Measurements from ENCODE around the gene CFAP74.

Gene CFAP74

DNA sequence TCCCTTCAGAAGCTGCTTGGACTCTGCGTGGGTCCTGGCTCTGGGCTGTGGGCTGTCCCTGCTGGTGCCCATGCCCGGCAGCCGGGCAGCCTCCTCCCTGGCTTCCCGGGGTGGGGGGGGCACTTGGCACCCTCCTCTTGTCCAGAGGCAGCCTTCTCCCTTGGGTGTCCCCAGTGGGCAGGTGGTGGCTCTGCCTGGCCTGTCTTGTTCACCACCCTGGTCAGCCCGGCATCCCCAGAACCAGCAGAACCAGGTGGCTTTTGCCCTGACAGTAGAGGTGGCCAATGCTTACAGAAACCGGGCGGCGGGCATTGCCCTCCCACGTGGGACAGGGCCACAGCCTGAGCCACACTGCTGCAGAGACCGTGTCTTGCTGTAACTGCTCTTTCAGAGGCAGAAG, 38.0 kb downstream of the CFAP74 start:
- no peak for DNase-seq

DNA sequence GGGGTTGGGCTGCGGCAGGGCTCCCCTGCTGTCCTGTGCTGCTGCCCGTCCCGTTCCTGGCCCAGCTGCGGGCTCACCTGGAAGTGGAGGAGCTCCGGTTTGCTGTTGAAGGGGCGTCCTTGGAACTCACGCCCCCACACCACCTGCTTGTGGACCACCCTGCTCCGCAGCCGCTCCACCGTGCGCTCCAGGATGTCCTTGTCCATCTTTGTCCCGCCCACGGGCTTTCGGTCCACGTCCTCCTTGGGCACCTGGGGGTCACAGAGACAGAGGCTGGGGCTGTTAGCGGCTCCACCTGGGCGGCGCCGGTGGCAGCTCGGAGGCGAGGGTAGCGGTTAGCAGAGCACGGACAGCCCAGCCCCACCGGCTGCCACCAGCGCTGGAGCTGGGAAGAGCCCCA, 38.8 kb downstream of the CFAP74 start:
- DNase-seq = no peak

DNA sequence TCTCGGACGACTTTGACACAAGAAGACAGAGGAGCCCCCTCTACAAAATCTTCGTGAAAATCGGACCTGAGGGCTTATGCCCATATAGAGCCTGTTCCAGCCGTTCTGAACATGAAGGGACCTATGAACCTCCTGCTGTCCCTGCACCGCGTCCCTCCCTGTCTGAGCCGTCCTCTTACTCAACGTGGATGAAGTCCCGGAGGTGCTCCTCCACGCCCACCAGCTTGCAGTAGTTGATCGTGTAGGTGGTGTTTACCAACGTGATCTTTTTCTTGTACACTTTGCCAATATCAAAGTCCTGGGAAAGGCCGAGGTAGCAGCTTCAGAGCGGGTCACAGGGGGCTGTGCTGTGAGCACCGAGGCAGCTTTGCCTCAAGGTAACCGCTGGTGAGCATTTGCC, 40.0 kb downstream of the CFAP74 start:
- DNase-seq = no peak

DNA sequence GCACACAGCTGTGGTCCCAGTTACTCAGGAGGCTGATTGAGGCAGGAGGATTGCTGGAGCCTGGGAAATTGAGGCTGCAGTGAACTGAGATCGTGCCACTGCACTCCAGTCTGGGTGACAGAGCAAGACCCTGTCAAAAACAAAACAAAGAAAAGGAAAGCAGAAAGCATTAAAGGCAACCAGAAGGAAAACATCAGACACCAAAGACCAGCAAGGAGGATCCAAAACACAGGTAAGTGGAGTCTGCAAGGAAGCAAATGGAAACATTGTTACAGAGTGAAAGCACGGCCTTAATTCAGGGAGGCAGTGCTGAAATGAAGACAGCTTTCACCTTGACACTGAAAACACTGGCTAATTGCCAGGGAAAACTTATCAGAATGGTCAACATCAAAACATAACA, 40.8 kb downstream of the CFAP74 start:
- no peak for DNase-seq

DNA sequence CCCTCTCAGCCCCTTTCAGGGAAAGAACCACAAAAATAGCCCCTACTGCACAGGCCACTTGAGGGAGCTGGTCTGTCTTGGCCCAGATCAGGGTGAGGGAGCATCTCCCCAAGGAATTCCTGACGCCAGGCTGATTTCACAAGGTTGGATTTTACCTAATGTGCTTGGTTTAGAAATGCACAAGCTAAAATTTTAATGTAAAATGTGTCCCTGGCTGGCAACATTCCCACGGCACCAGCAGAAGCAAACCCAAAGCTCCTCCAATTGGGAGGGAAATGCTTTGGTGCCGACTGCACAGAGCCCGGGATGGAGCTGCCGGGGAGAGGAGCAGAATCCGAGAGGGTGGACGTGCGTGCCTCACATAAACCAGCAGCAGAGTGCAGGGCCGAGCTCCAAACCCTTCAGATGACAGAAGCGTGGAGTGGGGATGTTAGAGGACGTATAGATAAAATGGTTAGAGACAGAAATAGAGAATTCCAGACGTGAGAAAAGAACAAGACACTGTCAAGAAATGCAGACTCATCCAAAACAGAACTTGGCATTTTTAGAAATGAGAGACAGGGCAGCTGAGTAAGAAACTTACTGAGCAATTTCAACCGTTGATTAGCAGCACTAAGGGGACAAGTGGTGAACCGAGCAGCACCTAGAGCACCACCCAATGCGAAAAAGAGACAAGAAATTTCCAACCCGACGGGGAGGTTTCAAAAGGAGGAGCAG, 42.9 kb downstream of the CFAP74 start:
- DNase-seq = no peak

DNA sequence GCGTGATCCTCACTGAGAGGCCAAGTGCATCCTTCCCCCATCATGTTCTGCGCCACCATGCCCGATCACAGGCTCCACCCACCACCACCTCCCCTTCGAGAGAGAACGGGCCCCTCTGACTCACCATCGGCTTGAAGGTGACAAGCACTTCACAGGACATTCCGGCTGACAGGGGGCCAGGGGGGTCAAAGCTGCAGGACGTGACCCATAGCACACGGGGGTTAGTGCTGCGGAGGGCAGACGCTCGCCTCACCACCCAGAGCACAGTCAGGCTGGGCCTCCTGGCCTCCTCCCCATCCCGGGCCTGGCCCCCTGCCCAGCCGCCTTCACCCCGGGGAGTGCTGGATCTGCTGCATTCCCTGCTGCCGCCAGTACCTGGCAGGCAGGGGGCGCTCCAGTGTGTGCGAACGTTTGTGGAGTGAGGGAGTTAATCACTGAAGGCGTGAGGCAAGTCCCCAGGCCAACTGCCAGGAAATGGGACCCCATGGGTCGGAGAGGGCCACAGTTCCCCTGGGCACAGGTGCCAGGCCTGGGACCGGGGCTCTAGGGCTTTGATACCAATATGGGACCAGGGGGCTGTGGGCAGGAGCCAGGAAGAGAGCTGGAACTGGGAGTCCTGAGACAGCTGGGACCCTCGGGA, 43.6 kb downstream of the CFAP74 start:
- no peak for DNase-seq

DNA sequence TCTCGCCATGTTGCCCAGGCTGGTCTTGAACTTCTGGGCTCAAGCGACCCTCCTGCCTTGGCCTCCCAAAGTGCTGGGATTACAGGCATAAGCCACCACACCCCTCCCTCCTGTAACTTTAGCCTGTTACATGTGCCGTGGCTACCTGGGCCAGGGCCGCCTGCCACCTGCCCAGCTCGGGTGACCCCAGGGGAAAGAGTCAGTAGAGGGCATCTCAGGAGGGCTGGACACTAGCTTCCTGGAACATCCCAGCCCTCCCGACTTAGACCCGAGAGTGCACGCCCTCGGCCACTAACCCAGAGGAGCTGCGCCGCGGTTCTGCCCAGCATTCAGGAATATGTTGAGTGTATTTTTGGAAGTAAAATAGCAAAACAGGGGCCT, 44.1 kb downstream of the CFAP74 start:
- DNase-seq = no peak

DNA sequence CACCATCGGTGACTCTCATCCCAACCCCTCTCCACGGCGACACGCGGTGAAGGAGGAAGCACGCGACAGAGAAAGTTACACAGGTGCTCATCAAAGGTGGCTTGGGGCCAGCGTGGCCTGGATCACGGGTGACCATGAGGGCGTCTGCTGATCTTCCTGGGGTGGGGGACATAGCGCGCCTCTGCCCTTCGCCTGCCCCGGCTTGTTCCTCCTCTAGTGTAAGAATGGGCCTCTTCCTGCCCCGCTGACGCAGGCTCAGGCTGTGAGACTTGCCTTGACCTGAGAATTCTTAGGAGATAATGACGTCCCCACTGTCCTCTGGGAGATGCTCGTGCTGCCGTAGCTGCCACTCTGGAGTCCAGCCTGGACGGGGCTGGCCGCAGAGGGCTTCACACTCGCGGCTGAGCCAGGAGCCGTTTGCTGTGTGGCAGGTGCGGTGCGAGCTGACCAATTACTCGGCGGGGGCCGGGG, 45.5 kb downstream of the CFAP74 start:
- DNase-seq = no peak

DNA sequence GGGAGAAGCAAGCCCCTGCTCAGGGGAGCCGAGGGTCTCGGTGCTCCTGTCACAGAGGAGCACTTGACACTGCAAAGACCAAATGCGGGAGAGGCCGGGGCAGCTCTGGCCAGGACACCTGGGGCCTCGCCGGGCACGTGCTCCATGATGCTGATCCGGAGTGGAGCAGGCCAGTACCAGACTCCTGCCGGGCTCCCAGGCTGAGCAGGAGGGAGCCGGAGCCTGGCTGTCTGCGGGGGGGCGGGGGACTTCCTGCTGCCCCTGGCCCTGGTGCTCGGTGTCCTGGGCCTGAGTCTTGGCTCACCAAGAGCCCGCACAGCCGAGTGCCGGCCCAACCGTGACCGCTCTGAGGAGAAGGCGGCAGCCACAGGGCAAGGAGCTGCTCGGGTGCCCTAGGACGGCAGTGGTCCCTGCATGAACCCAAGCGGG, 46.0 kb downstream of the CFAP74 start:
- DNase-seq = no peak

DNA sequence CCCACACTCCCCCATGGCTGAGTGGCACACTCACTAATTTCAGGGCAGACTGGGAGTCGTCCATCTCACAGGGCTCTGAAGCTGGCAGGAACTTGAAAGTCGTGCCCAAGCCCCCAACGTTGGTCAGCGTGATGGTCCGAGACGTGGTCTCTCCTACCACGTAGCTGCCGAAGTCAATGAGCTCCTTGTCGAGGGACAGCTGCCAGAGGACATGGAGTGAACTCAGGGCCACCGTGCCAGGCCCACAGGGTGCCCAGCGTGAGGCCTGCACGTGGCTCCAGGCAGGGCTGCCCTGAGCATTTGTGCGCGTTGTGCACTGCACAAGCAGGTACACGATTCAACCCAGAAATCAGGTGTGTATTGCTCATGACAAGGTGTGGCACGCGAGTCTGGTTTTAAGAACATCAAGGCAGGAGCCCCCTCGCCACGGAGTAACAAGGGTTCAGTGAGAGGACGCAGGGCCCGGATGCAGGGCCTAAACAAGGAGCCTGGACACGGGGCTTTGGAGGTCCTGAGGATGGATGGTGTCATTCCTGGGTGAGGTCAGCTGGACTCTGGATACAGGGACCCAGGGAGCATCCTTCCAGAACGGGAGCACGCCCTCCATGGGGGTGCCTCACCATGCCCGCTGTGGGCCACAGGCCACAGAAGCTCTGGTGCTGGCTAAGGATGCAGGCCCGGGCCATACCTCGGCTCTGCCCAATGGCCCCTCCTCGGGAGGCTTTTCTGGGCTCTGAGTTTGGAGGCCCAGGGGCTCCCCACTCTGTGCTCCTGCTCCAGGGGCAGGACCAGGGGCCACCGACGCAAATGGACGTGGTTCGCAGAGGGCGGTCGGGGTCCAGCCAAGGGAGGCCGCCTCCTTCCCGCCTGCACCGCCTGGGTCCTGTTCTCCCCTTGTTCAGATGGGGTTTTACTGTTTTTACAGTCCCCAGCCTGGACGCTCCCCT, 46.7 kb downstream of the CFAP74 start:
- DNase-seq = no peak

DNA sequence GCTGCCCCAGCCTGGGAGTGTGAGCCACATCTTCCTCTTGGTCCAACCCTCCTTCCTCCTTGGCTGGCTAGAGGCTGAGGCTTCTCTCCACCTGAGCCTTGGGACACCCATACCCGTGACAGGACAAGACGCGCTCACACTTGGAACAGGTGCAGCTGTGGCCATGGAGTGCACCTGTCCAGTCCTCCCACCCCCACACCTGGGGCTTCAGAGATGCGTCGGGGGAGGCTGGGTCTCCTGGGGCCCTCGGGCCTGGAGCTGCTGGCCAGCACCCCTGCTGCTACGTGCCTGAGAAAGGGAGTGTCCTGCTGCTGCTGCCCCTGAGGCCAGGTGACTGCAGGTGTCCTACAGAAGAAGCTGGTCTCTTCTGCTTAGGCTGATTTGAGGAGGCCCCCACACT, 47.5 kb downstream of the CFAP74 start:
- DNase-seq = no peak

DNA sequence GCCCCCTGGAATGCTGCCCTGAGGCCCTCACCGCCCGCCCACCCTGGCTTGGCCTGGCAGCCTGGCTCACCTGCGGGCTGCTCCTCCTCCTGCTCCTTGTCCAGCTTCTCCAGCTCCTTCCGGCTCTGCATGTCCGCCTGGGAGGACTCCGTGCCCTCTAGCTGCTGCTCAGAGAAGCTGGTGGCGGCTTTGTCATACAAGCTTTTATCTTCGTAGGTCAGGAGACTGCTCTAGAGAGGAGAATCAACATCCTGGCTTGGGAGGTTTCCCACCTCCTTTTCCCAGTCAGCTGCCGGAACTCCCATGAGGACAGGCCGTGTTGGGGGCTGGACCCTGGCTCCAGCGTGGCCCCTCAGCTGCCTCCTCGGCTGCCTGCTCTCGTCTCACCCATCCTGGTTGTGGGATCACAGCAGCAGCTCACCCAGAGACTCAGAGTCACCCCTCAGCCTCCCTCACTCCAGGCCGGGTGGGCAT, 47.9 kb downstream of the CFAP74 start:
- DNase-seq = no peak

DNA sequence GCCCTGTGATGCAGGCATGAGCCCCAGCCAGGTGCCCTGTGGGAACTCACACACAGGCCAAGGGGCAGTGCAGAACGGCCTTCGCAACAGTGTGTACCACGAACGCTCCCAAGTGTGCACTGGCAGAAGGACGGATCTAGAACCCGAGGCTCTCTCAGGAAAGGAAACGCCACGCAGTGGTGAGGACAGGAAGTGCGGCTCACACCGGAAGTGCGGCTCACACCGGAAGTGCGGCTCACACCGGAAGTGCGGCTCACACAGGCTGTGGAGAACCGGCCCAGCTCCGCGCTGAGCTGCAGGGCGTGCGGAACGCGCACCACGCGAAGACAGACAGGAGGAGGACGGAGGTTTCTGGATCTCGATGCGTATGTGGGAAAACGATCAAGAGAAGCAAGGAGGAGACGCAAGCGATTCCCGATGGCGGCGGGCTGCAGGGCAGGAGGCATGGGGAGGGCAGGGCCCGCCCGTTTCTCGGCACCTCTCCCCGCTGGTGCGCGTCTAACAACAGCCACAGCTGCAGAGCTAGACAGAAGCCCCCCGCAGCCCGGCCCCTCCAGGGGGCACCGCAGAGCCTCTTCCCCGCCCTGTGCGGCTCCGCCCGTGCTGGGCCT, 48.6 kb downstream of the CFAP74 start:
- no peak for DNase-seq

DNA sequence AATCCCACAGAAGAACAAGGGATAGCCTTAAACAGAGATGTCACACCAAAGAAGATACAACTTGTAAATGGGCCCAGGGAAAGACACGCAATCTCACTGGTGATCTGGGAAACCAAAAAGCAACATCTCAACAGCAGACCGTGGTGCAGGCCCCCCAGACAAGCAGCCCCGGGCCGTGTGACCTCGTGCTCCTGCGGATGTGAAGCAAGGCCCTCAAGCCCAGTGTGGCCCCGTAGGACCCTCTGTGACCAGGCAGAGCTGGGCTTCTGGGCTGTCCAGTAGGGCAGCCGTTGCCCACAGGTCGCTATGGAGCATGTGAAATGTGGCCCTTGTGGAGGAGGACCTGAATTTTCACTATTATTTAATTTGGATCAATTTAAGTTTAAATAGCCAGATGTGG, 49.6 kb downstream of the CFAP74 start:
- no peak for DNase-seq

DNA sequence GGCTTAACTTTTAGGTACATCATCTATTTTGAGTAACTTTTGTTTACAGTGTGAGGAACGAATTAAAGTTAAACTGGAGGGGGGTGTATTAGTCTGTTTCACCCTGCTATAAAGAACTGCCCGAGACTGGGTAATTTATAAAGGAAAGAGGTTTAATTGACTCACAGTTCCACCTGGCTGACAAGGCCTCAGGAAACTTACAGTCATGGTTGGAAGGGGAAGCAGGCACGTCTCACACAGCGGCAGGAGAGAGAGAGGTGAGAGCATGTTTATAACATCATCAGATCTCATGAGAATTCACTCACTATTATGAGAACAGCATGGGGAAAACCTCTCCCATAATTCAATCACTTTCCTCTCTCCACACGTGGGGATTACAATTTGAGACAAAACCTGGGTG, 52.6 kb downstream of the CFAP74 start:
- no peak for DNase-seq

DNA sequence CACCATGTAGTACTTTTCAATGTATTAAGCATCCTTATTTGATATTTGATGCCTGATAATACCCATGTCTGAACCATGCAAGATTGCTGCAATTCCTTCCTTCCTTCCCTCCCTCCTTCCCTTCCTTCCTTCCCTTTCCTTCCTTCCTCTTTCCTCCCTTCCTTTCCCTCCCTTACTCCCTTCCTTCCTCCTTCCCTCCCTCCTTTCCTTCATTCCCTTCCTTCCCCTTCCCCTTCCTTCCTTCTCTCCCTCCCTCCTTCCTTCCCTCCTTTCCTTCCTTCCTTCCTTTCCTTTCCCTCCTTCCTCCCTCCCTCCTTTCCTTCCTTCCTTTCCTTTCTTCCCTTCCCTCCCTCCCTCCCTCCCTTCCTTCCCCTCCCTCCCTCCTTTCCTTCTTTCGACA, 54.8 kb downstream of the CFAP74 start:
- DNase-seq = no peak

DNA sequence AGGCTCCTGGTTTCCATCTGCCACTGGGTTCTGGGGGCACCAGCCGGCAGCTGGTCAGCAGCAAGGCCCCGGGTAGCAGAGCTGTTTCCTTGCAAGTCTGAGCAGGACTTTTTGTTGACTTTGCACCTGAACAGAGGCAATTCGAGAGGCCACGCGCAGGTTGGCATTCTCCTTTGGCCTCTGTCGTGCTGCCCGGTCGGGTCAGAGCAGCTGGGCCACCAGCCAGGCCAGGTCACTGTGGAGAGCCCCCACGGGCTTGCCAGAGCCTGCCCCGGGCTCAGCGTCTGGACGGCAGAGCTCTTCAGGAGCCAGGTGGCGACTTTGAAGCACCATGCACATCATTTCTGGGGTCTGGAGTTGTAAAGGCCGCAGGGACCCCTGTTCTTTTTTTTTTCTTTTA, 56.1 kb downstream of the CFAP74 start:
- no peak for DNase-seq

DNA sequence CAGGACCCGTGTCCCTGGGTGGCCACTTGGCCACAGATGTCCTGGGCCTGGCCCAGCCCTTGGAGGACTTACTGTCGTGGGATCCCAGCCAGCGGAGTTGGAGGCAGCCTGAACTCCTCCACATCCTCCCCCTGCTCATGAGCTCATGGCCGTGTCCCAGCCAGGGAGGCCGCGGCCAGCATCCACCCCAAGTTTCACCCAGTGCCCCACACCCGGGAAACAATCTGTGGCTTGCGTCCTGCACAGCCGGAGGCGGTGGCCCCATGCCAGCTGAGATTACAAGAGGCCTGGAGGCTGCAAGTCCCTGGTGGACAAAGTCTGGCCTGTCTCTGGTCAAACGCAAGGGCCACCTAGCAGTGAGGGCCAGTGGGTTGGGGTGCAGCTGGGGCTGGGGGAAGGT, 57.0 kb downstream of the CFAP74 start:
- DNase-seq = no peak

DNA sequence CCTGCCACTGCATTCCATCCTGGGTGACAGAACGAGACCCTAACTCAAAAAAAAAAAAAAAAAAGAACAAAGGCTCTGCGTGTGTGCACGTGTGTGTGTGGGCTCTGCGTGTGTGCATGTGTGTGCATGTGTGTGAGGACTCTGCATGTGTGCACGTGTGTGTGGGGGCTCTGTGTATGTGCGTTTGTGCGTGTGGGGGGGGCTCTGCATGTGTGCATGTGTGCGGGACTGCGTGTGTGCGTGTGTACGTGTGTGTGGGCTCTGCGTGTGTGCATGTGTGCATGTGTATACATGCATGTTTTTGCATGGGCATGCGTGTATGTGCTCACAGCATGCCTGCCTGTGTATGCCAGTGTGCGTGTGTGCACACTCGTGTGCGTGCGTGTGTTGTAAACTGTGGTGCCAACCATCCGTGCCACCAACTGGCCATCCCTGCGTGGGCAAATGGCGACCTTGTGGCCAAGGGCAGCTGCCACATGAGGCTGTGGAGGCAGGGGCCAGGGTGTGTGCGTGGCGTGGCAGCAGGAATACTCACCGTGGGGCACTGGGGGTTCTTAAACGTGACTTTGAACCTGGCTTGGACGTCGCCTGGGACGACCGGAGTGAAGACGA, 57.7 kb downstream of the CFAP74 start:
- DNase-seq = no peak

DNA sequence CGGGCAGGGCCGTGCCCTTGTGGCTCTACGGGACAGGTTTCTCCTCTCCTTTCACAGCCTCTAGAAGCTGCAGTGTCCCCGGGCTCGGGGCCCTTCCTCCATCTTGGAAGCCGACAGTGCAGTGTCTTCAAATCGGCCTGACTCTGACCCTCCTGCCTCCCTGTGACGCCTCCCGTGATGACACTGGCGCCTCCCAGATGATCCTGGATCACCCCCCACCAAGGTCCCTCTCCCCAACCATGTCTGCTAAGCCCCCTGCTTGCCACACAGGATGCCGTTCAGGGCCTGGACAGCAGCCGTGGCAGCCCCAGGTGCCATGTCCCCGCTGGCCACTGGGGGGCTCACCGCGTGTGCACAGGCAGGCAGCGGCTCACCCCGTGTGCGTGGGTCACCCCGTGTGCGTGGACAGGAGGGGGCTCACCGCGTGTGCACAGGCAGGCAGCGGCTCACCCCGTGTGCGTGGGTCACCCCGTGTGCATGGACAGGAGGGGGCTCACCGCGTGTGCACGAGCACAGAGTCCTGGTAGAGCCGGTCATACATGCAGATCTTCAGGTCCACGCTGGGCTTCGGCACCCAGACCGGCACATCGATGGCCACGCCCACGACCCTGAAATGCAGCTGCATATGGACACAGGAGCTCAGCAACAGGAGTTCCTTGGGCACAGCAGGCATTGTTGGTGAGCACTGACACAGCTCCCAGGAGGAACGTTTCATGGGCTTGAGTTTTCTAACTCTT, 59.6 kb downstream of the CFAP74 start:
- DNase-seq = no peak

DNA sequence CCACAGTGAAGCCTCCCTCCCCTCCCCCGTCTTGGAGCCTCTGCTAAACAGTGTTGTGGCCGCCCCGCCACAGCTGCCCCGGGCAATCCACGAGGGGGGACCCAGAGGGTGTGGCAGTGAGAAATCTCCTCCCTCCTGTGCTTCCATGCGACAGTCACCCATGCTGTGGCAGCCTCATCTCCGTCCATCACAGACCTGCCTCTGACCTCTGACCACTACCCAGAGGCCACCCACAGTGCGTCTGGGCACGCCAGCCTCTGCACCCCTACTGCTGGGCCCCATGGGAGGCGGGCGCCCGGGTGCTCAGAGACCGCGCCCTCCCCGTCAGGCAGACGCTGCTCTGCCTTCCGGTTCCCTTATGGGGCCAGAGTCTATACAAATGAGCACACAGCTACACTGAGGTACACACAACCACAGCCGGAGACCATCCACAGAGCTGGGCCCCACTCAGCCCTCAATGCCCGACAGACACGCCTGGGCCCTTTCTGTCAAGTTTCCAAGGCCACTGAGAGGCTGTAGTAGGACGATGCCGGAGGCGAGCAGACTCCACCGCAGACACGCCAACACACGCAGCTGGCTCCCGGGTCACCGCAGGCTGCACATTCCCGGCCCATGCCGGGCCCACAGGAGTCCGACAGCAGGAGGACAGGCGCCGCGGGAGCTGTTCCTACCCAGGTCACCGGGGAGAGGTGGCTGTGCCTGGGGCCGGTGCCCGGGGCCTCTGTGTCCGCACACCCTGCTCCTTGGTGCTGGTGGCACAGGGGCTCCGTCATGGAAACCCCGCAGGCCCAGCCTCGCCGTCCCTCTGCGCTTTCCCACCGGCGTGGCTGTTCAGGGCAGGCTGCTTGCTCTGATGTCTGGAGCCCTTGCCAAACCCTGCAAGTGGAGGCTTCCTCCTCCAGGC, 60.6 kb downstream of the CFAP74 start:
- no peak for DNase-seq
